HG03521 (cell line): ENCODE results near the gene SUN2.

Experiments used
- ATAC-seq: cut with Tn5 transposase; IDR thresholded peaks from one replicate; pipeline ENCODE4 v1.9.1; 2021; ENCODE audit warnings: mild to moderate bottlenecking, moderate library complexity; ENCODE audit not compliant: unreplicated experiment

The SUN2 gene

GRCh38 chr22:38755155-38755910 lies 465 bp downstream of the SUN2 start:
- peak; percentile 17 for ATAC-seq

- ATAC-seq = no peak
These were observed 1.0 kb downstream of the SUN2 start for GRCh38 chr22:38754751-38755154.

- ATAC-seq = no peak
These were observed 1.6 kb downstream of the SUN2 start for GRCh38 chr22:38753948-38754750.

GRCh38 chr22:38751422-38752346 lies 4.1 kb downstream of the SUN2 start:
- peak; percentile 30 for ATAC-seq

- no peak for ATAC-seq
These were observed 4.8 kb downstream of the SUN2 start for GRCh38 chr22:38751066-38751421.

- ATAC-seq = no peak
These were observed 5.2 kb downstream of the SUN2 start for GRCh38 chr22:38750638-38751037.

GRCh38 chr22:38750104-38750503 lies 5.7 kb downstream of the SUN2 start:
- no peak for ATAC-seq

GRCh38 chr22:38748487-38749136 lies 7.2 kb downstream of the SUN2 start:
- no peak for ATAC-seq

GRCh38 chr22:38745676-38746460 lies 9.9 kb downstream of the SUN2 start:
- ATAC-seq = no peak

- no peak for ATAC-seq
These were observed 10.8 kb downstream of the SUN2 start for GRCh38 chr22:38744981-38745380.

- no peak for ATAC-seq
These were observed 13.4 kb downstream of the SUN2 start for GRCh38 chr22:38742176-38742942.

GRCh38 chr22:38741576-38741975 lies 14.2 kb downstream of the SUN2 start:
- no peak for ATAC-seq

- no peak for ATAC-seq
These were observed 14.6 kb downstream of the SUN2 start for GRCh38 chr22:38741166-38741565.

GRCh38 chr22:38740754-38741153 lies 15.0 kb downstream of the SUN2 start:
- ATAC-seq = no peak

GRCh38 chr22:38740116-38740723 lies 15.6 kb downstream of the SUN2 start:
- no peak for ATAC-seq

- no peak for ATAC-seq
These were observed 16.3 kb downstream of the SUN2 start for GRCh38 chr22:38739300-38740055.

GRCh38 chr22:38738475-38739070 lies 17.2 kb downstream of the SUN2 start:
- no peak for ATAC-seq
